HG03139 (cell line): ENCODE measurements around the gene TNNT3.
"Not testable (repeated sequence)": the region's sequence is repeated elsewhere in the genome, so short reads cannot be mapped to it uniquely, and the experiment has no call there.

Source experiments
- ATAC-seq: cut with Tn5 transposase; IDR thresholded peaks from one replicate; pipeline ENCODE4 v1.9.1; 2021; ENCODE audit not compliant: unreplicated experiment

TNNT3 gene

DNA sequence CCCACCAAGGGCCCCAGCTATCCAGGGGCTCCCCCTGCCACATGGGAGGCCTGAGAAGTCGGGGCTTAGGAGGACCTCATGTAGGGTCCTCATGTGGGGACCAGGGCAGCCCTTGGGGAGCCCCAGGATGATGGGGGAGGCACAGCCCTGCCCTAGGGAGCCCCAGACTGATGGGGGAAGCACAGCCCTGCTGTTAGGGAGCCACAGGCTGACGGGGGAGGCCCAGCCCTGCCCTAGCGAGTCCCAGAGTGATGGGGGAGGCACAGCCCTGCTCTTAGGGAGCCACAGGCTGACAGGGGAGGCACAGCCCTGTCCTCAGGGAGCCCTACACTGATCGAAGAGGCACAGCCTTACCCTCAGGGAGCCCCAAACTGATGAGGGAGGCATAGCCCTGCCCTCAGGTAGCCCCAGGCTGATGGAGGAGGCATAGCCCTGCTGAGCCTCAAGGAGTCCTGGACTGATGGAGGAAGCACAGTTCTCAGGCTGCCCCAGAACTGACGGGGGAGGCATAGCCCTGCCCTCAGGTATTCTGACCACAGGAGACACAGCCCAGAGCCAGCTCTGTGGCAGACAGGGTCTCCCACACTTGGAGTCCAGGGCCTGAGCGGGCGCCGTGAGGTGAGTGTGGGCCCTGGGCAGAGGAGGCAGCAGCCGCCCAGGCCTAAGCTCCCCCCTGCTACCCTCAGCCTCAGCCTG is 38.6 kb upstream of the TNNT3 start:
- no peak for ATAC-seq

DNA sequence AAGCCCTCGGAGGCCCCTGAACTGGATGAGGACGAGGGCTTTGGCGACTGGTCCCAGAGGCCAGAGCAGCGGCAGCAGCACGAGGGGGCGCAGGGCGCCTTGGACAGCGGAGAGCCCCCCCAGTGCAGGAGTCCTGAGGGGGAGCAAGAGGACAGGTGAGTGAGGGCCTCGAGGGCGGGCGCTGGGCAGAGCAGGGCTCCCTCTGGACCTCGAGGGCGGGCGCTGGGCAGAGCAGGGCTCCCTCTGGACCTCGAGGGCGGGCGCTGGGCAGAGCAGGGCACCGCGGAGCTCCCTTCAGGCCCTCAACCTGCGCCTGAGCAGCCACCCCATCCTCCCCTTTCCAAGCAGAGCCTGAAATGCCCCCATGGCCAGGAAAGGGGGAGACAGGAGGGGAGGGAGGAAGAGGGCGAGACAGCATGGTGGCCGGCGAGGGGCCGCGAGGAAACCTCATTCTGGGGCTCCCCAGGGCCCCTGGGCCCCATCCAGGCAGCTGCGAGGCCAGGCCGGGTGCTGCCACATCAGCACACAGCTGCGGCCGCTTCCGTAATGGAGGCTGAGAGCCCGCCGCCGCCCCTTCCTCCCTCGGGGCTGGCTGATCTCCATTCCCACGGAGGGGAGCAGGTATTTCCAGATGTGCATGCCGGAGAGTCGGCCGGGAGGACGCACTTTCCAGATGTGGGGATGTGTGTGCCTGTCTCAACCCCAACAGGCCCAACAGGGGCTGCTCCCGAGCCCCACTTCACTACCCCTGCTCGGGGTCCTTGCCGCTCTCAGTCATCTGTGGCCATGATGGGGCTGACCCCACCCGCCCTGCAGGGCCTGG is 37.9 kb upstream of the TNNT3 start:
- no peak for ATAC-seq

DNA sequence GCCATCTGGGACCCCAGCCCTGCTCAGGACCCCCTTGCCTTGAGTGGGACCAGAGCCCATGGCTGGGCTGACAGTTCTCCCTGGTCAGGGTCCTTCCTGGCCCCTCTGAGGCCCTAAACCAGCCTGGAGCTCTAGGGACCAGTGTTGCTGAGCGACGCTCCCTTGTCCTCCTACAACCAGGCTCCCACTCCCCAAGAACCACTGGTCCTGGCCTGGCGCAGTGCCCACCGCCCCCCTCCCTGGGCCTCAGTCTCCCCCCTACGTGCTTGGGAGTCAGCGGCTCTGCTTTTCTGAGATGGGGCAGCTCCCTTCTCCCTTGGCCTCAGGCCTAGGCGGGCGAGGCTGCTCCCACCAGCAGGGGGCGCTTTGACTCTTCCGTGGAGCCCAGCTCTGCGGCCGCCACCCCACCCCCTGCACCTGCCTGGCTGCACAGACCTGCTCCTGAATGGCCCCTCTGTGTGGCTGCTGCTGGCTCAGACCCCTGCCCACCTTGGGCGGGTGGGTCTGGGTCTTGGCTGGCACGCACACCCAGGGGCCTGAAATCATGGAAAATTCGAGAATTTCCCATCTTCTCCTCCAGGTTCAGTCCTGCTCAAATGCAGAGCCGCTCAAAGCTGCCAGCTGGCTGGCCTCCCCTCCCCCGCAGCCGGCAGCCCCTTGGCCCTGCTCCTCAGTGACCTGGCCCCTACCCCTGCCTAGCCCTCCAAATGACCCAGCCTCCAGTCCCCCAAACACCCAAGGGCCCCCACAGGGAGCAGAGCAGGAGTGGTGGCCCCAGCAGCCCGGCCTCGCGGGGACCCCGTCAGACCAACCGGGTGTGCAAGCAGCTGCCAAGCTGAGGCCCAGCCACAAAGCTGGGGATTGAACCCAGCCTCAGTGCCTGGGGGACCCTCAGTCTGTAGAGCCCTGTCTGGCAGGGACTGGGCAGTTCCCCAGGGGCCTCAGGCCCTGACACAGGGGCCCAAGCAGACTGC is 37.0 kb upstream of the TNNT3 start:
- no peak for ATAC-seq

DNA sequence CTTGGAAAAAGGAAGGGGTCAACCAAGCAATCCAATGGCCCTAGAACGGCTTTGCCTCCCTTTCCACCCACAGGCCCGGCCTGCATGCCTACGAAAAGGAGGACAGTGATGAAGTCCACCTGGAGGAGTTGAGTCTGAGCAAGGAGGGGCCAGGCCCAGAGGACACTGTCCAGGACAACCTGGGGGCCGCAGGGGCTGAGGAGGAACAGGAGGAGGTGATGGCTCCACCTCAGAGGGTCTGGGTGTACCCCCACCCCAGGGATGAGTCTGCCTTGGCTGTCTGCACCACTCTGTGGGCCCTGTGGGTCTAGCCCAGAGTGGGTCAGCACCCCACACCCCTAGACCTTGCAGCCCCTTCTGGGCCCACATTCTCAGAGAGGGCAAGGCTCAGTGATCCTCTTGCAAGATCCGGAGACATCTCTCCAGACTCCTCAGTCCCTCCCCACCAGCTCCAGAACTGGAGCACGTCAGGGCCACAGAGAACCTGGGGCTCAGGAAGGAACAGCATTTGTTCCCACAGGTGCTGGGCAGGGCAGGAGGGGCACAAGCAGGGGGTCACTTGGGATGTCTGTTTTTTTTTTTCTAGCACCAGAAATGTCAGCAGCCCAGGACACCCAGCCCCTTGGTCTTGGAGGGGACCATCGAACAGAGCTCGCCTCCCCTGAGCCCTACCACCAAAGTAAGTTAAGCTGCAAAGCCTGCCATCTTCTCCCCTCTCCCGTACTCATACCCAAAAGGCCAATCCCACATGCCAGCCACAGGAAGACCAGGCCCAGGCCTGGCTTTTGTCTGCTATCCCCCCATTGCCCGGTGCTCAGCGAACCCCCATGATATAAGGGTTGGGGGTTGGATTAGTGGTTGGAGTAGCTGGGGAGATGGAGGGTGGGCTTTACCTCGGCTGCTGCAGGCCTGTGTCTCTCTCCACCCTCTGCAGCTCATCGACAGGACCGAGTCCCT is 35.9 kb upstream of the TNNT3 start:
- no peak for ATAC-seq

DNA sequence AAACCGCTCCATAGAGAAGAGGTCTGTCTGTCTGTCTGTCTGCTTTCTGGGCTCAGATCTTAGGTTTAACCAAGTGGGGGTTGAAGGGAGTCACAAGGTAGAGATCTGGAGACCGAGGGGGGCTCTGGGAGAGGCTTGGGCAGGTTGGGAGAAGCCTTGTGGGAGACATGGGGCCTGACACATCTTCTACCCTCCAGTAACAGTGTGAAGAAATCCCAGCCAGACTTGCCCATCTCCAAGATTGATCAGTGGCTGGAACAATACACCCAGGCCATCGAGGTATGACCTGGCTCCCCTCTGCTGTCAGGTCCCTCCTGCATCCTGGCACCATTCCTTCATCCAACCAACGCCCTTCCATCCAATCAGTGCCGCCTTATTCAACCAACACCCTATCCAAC is 35.2 kb upstream of the TNNT3 start:
- ATAC-seq = no peak

DNA sequence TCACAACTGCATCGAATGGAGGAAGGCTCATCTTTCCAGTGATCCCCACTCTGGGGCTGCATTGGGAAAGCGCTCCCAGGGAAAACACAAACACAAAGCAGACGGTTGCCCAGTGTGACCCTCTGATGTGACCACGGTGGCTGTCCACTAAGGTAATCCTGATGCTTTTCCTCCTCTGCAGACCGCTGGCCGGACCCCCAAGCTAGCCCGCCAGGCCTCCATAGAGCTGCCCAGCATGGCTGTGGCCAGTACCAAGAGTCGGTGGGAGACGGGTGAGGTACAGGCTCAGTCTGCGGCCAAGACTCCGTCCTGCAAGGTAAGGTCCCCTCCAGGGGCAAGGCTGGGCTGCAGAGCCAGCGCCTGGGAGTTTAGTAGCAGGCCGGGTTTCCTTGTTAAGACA is 33.0 kb upstream of the TNNT3 start:
- not testable (repeated sequence) for ATAC-seq

DNA sequence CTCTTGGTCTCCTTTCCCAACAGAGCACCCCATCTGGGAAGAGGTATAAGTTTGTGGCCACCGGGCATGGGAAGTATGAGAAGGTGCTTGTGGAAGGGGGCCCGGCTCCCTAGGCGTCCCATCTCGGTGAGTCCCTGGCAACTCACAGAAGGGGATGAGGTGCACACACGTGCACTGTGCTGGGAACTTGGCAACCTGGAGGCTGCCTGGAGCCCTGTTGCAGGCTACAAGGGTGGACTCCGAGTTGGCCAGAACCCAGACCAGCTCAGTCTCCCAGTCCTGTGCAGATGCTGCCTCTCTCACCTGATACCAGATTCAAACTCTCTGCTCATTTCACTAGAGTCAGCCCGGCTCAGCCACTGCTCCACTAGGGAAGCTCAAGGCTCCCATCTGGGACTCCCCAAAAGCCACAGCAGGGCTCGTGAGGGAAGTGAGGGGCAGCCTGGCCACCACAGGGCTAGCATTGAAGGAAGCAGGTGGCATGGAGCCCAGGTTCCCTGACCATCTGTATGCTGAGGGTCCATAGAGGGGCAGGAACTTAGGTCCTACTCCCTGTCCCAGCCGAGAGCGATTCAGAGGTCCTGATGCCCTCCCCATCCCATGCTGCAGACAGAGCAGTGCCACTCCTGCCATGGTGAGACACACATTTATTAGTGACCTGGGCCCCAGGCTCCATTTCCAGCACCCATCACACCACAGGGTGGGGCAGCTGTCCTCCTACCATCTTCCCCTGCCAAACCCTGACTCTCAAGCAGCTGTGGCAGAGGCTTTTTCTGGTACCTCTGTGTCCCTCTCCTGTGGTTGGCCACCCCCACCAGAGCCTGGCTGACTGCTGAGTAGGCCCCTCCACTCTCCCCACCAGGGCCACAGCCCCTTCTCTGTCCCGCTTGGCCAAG is 31.8 kb upstream of the TNNT3 start:
- no peak for ATAC-seq

DNA sequence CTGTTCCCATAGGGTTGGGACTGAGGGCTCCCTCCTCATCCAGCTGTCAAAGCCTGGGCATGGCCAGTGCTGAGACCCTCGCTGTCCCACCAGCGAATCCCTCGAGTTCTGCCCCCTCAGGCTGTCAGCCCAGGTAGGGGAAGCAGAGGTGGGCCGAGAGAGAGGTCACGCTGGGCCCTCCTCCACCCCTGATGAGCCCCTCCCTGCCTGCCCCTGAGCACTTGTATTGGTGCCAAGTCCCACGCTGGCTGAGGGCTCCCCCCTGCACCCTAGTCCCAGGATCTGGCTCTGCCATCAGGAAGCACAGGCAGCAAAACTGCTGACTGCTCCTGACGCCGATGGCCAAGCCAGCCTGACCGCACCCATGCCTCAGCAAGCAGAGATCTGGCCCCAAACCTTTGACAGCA is 31.2 kb upstream of the TNNT3 start:
- no peak for ATAC-seq

DNA sequence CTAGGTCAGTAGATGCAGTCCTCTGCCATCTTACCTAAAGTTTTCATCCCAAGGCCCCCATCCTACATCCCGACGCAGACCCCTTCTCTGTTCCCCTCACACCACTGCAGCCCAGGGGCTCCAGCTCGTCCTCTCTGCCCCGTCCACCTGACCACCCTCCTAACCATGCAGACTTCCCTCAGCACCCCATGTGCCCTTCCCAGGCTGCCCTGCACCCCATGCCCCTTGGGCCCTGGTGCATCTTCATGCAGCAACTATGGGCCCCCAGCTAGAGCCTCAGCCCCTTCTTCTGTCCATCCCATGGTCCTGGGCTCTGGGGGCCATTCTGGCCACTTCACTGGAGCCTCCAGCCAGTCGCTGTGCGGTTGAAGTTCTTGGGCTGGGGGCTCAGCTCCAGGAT is 30.7 kb upstream of the TNNT3 start:
- ATAC-seq = no peak

DNA sequence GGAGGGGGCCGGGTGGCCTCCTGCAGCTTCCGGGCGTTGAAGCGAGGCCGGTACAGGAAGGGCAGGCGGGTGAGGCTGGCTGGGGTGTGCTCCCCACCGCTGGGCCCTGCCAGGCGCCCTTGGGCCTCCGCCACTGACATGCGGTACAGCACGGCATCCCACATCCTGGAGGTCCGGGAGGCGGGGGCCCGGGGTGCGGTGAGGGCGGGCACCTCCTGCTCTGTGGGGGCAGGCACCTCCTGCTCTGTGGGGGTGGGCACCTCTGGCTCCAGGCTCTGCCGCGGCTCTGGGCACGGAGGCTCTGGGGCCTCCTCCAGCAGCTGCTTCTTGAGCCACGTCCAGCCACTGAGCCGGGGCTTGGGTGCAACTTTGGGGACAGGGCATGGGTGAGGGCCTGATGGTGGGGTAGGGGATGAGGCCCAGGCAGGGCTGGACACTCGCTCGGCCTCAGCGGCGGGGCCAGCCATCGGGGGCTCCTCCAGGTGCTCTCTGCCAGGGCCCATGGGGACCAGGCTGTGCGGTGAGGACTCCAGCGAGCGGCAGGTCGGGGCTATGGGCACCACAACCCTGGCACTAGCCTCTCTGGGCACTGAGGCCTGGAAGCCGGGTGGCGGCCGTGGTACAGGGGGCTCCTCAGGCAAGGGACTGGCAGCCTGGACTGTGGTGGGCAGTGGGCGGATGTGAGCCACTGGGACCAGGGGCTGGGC is 30.1 kb upstream of the TNNT3 start:
- no peak for ATAC-seq

DNA sequence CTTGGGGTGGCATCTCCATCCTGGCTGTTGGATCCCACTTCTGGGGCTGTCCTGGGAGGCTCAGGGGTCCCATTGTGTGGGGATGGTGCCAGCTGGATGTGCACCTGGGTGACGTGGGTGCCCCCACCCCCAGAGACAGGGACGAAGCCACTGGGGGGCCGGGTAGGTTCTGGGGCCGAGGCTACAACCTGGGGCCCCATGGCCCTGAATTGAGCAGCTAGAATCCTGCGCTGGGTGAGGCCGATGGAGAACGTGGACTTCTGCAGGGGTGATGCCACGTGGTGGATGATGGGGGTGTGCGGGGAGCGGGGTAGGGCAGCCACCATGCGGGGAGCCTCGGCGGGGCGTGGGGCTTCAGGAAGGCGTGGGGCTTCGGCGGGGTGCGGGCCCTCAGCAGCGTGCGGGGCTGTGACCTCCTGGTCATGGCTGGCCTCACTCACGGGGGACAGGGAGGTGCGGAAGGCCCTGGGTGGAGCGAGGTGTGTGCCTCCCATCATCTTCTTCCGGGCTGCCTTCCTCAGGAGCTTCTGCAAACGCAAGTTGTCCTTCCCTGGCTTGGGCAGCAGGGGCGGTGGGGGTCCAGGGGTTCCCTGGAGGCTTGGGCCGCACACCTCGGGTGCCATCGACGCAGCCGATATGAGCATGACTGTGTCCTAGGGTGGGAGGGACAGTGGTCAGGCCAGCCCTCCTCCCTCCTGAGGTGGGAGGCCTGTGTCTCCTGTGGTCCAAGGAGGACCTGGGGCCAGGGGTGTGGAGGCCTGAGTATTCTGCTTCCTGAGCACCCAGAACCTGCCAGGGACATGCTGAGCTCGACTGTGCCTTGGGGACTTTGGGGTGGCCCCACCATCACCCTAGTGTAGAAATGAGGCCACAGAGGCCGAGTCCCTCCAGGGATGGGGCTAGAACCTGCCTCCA is 29.3 kb upstream of the TNNT3 start:
- no peak for ATAC-seq

DNA sequence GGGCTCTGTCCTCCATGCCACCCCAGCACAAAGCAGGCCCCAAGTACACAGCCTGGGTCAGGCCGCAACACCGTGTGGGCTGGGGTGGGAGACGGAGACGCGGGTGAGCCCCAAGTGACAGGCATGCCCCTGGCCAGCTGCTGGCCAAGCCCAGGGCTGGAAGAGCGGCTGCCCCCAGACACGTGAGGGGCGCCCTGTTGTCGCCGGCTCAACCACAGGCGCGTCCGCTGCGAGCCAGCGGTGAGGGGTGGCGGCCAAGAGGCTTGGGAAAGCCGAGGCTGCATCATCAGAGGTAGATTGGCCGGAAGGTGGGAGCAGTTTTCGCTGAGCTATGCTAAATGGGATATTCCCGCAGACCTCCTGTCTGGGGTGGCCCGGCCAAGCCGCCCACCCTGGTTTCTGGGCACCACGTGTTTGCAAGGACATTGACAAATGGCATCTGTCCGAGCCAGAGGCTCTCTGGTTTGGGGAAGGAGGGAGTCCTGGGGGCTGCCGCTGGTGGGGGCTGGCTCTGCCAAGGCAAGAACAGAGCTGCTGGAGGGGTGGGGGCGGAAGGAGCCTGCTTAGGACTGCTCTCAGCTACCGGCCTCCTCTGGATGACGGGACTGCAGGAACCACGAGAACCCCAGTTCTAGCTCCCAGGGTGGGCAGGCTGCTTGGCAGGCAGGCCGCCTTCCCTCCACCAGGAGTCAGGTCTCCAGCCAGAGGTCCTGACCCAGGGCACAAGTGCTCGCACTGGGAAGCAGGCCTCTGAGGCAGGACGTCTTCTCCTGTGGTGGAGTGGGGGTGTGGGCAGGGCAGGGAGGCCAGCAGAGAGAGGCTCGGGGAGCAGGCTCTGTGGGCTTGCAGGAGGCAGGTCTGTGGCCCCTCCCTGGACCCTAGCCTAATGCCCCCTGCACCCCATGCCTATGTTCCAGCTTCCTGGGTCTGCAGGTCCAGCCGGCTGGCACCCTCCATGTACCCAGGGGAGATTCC is 28.4 kb upstream of the TNNT3 start:
- ATAC-seq = no peak

DNA sequence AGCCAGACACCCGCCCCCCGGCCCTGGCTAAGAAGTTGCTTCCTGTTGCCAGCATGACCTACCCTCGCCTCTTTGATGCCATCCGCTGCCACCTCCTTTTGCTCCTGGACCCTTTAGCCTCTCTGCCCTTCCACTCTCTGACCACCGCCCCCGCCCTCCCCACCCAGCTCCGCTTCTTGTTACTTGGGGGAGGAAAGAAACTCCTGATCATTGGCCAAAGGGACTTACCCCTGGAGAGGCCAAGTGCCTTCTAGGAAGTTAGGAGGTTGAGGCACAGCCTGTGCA is 27.7 kb upstream of the TNNT3 start, which contains the start of gene PRR33:
PRR33 (minus strand) TSS at position 65 of the 285 bp plus-strand sequence. CDS start 1,311 bp downstream, outside the sequence.
- no peak for ATAC-seq

DNA sequence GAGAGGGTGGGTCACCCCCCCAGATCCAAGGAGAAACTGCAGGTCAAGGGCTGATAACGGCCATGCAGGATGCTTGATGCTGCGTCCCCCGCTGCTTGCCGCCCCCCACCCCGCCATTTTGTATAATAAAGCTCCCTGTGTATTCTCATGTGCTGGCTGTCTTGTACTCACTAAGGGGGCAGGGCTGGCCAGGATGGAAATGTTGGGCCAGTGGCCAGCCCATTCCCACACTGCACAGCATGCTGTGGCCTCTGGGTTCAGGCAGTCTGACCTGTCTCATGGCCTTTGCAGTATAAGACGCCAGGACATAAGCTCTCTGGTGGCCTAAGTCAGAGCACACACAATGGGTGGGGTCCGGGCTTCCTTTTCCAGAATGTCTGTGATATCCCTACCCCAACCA is 27.4 kb upstream of the TNNT3 start:
- ATAC-seq = no peak

DNA sequence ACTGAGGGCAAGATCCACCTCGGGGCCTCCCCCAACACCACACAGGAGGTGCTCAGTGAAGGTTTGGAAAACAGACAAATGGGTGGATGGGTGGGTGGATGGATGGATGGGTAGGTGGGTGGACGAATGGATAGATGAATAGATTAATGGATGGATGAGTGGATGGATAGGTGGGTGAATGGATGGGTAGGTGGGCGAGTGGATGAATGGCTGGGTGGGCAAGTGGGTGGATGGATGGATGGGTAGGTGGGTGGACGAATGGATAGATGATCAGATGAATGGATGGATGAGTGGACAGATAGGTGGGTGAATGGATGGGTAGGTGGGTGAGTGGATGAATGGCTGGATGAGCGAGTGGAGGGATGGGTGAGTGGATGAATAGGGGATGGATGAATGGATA is 26.9 kb upstream of the TNNT3 start:
- no peak for ATAC-seq

DNA sequence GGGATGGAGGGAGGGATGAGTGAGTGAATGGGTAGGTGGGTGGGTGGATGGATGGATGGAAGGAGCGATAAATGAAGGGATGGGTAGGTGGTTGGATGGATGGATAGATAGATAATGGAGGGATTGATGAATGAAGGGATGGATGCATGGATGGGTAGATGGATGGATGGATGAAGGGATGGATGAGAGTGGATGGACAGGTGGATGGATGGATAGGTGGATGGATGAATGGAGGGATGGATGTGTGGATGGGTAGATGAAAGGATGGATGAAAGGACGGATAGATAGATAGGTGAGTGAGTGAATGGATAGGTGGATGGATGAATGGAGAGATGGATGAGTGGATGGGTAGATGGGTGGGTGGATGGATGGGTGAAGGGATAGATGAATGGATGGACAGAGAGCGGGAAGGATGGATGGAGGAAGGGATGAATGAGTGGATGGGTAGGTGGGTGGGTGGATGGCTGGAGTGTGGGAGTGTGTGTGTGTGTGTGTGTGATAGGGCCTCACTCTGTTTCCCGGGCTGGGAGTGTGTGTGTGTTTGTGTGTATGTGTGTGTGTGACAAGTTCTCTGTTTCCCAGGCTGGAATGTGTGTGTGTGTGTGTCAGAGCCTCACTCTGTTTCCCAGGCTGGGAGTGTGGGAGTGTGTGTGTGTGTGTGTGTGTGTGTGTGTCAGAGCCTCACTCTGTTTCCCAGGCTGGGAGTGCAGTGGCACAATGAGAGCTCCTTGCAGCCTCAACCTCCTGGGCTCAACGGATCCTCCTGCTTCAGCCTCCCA is 25.7 kb upstream of the TNNT3 start:
- ATAC-seq = no peak
